Stimulated activated CD8-positive, alpha-beta memory T cell treated with anti-CD3 and anti-CD28 coated beads, Interleukin-12 subunit alpha, Interleukin-12 subunit beta, amount 100 ng/mL, for 4 hours (primary cell): ENCODE measurements around the gene PDSS2.

ENCODE experiments used
- DNase-seq: peaks from one replicate; pipeline ENCODE4 v3.0.0-alpha.2; 2020; ENCODE audit warnings: low read depth

PDSS2 gene

GRCh38 chr6:107267634-107268033 lies 191.7 kb downstream of the PDSS2 start:
- no peak for DNase-seq

- DNase-seq = no peak
Measured at GRCh38 chr6:107267006-107267405, 192.4 kb downstream of the PDSS2 start.

DNA sequence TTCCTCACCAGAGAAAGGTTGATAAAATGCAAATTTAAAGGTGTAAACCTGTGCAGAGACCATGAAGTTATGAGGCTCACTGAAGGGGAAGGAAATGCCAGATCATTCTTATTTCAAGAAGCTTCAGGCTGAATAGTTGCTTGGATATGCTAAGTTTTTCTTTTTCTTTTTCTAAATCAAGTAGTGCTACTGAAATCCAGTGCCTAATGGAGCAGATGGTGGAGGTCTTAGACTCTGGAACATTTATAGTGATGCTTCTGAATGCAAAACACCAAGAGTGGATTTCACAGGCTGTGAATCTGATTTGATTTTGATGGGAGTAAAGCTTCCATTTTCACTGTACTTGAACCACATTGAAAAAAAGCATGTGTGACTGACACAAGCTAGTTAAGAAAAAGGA lies 192.8 kb downstream of the PDSS2 start:
- no peak for DNase-seq

DNA sequence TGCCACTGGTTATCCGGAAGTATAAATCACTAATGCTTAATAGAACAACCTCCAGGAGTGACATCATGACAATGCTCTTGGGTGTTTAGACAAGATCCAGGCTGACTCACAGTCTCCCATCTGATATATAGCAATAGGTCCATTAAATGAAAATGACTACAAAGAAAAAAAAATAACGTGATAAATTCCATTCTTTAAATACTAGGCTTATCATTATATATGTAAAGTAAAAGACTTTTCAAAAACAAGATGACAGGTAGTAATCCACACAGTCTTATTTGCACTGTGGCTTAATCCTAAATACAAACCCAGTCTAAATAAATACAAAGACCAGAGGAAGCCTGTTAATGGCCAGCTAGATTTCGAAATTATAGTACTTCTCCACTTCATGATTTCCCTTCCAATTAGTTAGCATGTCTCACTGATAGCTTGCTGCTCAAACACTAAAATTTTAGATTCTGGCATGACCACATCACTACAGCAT lies 195.0 kb downstream of the PDSS2 start:
- DNase-seq = no peak

DNA sequence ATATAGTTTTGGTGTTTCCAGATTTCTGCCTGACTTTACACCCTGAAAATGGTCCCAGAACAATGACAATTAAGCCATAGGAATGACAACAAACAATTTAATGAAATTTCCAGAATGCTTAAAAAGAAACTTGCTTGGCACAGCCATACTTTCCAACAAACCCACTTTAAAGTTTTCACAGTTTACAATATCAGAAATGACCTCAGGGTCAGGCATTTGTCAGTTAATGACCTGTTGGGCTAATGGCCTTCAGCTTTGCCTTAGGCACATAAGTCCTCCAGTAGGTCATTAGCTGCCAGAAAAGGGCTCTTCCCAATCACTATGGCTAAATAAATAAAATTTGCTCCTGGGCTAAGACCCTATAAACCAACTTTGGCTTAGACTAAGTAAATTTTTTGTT lies 199.4 kb downstream of the PDSS2 start:
- no peak for DNase-seq

DNA sequence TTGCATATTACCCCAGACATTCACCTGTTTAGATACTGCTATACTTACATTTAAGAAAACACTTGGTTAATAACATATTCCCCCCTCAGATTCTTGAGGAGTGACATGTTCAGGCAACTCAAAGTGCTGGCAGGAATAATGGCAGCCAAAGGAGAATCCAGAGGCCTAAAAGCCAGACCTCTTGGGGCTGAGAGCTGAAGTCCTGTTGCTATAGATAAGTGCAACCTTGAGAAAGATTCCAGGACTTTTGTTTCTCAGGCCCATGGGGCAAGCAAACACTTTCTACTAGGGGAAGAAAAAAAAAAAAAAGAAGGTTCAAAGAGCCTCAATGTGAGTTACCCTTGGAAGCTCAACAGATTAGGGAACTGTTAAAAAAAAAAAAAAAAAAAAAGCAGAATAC lies 211.2 kb downstream of the PDSS2 start:
- DNase-seq = no peak

DNA sequence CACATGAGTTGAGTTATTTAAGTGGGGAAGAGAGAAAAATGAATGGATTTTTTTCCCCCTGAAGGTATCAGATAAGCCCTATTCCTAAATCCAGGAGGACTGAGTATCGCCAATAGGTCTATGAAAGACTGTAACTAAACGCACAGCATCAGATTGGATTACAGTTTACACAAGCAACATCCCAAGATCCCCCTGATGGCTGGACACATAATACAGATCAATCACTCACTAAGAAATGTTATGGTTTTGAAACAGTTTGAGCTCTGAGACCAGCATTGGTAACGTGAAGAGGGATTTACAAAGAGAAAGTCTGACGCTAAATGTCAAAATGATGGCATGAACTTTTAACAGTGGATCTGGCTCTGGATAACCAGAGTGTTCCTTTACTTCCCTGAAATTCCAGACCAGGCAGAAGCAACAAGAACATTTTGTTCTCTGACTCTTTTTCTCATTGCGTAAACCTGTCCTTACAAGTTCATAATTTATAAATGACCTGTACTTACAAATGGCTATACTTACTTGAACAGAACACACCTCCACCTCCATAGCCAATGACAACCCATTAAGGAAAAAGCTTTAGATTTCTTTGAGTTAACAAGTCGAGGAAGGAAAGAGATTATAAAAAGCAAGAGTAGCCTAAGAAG lies 212.3 kb downstream of the PDSS2 start:
- no peak for DNase-seq

GRCh38 chr6:107246249-107246971 lies 213.0 kb downstream of the PDSS2 start:
- DNase-seq = no peak

- DNase-seq = no peak
Measured at GRCh38 chr6:107244742-107245480, 214.5 kb downstream of the PDSS2 start.

GRCh38 chr6:107244082-107244741 lies 215.2 kb downstream of the PDSS2 start:
- DNase-seq = no peak

GRCh38 chr6:107243471-107243870 lies 215.9 kb downstream of the PDSS2 start:
- DNase-seq = no peak

GRCh38 chr6:107237992-107238660 lies 221.2 kb downstream of the PDSS2 start:
- DNase-seq = no peak

DNA sequence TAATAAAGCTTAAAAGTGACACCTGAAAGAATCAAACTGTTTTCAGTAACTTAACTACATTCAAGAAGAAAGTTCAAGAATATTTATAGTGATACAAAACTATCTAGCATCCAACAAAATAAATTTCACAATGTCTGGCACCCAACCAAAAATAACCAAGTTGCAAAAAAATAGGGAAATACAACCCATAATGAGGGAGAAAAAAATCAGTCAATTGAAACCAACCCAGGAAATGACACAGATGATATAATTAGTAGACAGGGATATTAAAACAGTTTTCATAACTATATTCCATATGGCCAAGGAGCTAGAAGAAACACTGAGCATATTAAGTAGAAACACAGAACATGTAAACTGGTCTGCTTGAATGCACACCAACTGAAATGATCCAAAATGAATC lies 223.9 kb downstream of the PDSS2 start:
- no peak for DNase-seq

- DNase-seq = no peak
Measured at GRCh38 chr6:107235007-107235406, 224.4 kb downstream of the PDSS2 start.

DNA sequence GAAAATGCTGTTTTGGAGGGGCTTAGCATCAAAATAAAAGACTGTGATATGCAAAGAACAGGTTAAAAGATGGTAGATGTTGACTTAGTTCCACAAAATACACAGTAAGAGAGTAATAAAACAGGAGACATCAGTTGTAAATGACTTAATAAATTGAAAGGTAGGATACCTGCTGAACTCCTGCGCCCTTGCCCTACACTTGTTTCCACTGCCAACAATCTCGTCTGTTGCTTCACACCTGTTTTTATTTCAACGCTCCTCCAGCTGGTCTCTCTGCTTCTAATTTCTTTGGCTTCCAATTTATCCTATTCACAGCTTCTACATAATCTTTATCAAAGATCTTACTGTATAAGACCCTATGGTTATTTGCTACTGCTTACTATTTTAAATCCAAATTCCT lies 228.1 kb downstream of the PDSS2 start:
- no peak for DNase-seq

DNA sequence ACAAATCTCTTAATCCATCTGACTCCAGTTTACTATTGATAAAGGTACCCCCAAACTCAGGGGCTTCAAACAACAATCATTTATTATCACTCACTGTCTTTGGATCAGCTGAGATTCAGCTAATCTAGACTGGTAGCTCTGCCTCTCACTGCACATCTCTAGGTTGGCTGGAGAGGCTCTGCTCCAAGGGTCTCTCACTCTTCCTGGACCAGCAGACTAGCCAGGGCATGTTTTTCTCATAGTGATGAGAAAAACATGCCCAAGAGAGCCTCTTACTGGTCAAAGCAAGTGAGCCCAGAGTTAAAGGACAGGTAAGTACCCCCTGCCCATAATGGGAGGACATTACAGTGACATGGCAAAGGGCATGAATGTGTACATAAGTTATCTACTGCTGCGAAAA lies 228.9 kb downstream of the PDSS2 start:
- DNase-seq = no peak

- no peak for DNase-seq
Measured at GRCh38 chr6:107230024-107230423, 229.3 kb downstream of the PDSS2 start.

DNA sequence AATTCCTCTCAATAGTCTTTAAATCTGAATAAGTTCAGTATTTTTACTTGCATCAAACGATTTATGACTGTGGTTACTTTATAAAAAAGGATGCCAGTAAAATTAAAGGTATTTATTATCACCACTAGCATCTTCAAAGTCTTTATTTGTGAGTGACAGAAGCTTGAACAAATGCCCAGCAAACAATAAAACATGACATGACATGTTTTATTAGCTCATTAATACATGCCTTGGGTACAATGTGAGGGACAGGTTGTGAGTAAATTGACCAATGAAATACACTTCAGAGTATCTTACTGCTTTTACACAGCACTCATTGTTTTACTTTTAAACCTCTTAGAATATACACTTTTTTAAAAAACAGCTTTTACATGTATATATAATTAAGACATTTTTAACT lies 230.6 kb downstream of the PDSS2 start:
- no peak for DNase-seq

DNA sequence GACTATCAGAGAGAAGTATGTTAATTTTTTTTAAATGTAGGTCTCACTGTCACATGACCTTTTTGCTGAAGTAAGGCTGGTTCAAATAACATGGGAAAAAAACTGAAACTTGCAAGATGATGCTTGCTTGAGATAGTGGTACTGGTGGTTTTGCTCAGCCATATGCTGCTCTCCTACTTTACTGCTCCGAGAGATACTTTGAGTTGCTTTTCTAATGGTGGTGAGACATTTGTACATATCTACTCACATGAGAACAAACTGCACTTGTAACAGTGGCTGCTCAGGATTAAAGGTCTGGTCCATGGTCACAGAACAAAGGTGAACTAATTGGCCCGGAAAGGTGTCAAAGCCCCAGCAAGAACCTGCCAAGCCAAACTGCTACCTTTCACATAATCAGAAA lies 237.8 kb downstream of the PDSS2 start:
- DNase-seq = no peak

GRCh38 chr6:107219851-107220250 lies 239.5 kb downstream of the PDSS2 start:
- DNase-seq = no peak

DNA sequence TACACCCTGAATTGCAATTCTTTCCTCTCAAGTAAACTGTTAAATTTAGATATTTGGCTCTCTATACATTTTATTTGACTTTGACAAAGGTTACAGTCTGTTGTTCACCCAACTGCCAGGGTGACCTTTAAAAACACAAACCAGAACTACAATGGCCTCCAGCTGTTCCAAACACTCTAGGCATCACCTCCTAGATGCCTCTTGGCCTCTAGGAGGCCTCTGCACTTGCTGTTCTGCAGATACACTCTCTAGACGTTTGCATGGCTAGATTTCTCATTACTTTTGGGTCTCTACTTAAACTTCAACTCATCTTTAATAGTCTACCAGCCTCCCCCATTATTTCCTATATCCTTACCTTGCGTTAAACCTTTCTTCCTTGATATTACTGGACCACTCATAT lies 241.2 kb downstream of the PDSS2 start:
- no peak for DNase-seq

GRCh38 chr6:107217248-107217647 lies 242.1 kb downstream of the PDSS2 start:
- no peak for DNase-seq
